Activated CD4-positive, alpha-beta T cell treated with anti-CD3 and anti-CD28 coated beads, Interleukin-2, amount 50 U/mL, for 48 hours (primary cell): Measurements from ENCODE around the gene PARD3.
A peak's percentile ranks its signal among the peaks of the same experiment; 100 is the strongest.
"Not testable (repeated sequence)": the region's sequence is repeated elsewhere in the genome, so short reads cannot be mapped to it uniquely, and the experiment has no call there.

Experiments used
- DNase-seq, 2 experiments: peaks; one replicate each; pipeline ENCODE4 v3.0.0-alpha.2; 2020

Gene PARD3

DNA sequence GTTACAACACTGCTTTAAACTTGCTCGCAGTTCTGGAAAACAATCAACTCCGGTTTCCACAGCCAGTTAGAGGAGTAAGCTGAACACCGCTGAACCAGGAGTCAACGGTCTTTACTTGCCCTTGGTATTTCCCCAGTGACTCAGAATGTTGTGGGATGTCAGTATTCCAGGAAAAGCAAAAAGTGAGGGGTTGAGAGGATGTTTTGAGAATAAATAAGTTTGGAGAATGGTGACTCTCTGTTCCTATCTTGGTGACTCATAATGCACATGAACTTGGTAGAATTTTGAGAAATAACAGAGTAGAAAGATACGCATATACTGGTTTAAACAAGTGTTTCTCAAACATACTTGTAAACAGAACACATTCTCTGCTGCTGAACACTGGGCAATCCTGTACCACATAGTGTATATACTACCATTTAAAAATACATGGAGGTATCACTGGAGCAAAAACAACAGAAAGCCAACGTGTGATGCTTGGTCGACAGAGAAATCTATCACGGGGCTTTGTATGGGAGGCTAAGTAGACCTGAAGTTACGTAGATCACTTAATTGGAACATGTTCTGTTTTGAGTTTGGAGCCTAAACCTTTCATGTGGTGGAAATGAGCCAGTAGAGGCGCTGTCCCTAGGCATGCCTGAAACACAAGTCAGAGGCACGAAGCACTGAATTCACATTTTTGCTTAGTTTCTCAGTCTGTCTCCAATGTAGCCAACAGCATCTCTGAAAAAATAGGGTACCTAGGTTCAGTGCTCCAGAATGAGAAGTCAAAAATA is 534.3 kb downstream of the PARD3 start:
- peak; percentile 1 to 4 for DNase-seq

DNA sequence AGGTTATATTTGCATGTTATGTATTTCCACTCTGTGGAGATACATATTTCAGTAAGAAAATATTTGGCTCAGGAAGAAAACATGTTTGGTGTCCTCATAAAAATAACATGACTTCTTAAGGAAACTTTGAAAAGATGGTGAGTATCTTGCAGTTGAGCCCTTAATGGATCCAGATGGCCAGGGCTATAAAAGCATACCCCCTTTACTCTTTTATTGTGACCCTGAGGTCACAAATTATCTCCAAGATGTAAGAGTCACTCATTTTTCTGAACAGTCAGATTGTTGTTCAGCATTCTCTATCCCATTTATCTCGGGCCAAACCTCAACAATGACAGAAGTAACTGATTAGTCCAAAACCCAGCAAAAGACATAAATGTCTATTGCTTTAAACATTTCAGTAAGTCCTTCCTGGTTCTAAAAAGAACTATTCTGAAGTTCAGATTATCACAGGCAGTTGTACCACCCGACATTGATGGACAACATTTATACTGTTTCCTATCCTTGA is 539.4 kb downstream of the PARD3 start:
- DNase-seq: no peak

DNA sequence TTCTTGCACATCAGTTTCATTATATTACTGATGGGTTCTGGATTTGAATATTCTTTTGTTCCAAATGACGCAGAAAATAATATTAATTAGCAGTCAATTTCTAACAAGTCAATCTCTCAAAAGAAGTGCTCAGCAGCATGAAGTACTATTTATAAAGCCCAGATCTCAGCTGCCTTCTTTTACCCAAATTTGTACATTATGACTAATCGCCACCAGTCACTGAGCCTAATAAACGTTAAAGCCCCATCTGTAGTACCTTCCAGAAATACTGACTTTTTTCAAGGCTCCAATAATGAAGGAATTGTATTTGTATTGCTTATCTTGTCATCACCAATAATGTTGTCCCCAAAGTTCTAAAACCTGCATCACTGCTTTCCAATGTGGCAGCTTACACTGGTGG is 540.2 kb downstream of the PARD3 start:
- no peak for DNase-seq

DNA sequence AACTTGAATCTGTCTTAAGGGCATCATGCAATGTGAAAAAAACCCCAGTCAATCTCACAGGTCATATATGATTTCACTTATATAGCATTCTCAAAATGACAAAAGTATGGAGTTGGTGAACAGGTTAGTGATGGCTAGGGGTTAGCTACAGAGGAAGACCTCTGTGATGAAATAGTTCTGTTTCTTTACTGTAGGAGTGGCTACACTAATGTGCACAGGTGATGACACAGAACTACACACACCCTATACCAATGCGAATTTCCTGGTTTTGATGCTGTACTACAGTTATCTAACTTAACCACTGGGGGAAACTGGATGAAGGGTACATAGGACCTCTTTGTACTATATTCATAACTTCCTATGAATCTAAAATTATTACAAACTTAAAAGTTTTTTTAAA is 541.8 kb downstream of the PARD3 start:
- no peak for DNase-seq

DNA sequence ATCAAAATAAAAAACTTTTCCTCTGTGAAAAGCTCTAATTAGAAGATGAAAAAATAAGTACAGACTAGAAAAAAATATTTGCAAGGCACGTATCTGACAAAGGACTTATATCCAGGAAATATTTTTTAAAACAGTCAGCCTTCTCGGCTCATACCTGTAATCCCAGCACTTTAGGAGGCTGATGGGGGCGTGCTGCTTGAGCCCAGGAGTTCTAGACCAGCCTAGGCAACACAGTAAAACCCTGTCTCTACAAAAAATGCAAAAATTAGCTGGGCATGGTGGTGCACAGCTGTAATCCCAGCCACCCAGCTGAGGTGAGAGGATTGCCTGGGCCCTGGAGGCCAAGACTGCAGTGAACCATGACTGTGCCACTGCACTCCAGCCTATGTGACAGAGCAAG is 542.8 kb downstream of the PARD3 start:
- DNase-seq: no peak

DNA sequence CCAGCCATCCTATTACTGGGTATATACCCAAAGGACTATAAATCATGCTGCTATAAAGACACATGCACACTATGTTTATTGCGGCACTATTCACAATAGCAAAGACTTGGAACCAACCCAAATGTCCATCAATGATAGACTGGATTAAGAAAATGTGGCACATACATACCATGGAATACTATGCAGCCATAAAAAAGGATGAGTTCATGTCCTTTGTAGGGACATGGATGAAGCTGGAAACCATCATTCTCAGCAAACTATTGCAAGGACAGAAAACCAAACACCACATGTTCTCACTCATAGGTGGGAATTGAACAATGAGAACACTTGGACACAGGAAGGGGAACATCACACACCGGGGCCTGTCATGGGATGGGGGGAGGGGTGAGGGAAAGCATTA is 546.7 kb downstream of the PARD3 start:
- not testable (repeated sequence) for DNase-seq

DNA sequence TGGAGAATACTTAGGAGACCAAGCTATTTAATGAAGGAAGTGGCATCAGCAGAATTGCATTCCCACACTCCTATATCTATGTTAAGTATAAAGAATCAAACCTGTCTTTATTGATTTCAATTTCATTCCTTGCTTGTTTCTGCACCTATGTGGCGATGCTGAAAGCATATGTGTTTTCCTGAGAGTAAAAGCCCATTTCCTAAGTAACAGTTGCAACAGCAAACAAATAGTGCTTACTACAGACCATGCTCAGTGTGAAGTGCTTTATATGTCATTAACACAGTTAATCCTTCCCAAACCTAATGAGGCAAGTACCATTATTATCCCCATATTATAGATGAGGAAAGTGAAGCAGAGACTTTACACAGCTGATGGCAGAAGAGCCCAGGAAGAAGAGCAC is 552.1 kb downstream of the PARD3 start:
- no peak for DNase-seq

DNA sequence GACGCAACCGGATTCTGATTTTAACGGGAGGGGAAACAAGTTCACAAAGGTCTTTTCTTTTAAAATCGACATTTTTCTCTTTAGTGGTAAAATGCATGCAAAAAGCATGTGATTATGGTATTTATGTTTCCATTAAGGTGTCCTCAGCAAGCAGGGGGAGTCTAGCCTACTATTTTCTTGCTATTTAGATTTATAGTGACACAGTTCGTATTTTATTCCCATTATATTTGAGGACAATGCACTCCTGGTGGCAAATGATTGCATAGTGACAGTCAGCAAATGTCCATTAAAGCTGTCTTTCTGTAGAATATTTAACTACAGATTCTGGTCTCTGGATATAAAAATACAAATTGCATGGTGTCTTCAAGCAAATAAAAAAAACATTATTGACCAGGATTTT is 554.2 kb downstream of the PARD3 start:
- no peak for DNase-seq

DNA sequence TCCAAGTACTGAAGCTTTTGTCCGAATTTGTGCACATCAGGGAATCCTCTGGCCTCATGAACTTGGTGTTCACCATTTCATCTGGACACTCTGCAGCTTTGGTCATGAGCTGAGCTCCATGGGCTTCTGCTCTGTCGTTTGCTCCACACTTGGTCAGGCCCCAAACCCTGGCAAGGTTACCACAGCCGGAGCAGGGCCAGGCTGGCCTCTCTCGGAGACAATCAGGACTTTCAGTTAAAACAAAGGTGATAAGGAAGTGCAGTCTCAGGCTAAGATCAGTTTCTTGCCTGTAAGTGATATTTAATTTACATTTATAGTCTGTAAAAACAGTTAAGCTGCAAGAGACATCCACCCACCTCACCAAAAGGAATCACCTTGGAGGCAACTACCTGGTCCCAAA is 558.9 kb downstream of the PARD3 start:
- DNase-seq: no peak

DNA sequence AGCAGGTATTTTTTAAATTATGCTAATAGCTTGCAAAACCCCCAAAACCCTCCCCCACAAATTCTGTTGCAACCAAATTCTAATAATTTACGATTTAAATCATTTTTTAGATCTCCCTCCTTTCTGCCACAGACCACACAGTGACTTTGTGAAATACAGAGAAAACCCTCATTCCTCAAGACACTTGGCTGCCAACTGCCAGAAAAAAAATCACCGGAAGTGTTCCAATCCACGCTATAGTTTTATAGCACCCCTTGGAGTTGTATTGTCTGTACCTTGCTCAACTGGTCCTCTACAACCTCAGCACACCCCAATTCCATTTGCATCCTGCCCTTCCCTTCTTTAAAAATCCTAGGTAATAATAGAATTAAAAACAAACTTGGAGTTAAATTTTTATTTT is 560.1 kb downstream of the PARD3 start:
- no peak for DNase-seq

DNA sequence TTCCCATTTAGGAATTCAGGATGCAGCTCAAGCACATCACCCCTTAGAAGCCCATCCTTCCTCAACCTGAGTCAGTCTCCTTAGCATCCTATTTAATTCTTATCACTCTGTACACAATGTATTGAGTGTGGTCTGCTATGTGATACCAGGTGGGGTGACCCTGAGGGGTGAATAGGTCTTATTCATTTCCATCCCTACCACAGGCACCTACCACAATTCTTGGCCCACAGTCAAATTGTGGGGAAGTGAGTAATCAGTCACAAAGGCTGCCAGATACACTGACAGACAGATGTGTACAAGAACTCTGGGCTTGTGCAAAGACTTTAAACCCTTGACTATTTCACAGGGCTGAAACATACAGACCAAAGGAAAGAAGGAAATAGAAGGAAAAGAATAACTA is 560.5 kb downstream of the PARD3 start:
- no peak for DNase-seq

DNA sequence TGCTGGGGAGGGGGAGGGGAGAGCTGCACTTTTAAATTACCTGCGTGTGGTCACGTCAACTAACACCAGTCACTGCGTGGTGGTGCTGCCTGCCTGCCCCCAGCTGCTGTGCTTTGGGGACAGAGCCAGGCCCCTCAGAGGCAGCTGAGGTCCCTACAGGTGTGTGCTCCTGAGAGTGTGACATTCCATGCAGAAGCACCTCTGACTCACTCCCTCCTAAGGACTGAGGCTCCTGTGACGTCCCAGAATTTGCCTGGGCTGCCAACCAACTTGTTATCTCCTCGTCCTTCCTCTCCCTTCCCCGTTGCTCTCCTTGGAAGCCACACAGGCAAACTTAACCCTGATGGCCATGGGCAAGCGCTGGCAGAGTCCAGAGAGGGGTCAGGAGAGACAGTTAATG is 563.0 kb downstream of the PARD3 start:
- no peak for DNase-seq

DNA sequence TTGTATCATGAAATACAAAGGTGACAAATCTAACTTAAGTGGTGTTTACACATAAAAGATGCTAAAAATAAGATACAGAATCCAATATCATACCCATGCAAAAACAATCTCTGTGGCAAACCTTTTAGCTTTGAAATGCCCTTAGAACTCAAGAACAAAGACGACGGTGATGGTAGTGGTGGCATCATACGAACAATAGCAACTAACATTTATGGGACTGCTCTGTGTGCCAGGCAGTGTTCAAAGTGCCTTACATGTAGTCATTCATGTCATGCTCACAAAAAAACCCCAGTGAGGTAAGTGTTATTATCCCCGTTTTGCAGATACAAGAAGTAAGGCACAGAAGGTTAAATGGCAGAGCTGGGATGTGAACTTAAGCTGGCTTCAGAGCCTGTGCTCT is 563.9 kb downstream of the PARD3 start:
- no peak for DNase-seq

DNA sequence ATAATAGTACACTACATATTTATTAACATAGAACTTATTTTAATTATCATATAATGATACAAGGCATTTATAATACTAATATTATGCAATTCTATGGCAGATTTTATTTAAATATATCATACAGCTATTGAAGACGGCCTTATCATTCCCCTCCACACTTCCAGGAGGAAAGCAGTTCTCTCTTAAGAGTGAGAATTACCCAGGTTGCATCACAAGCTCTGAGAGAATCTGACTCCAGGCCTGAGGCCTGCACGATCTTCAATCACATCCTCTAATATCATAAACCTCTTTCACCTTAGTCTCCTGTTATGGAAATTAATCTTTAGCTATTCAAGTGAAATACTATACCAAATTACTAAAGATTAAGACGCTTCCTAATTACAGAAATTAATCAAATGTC is 564.4 kb downstream of the PARD3 start:
- DNase-seq: no peak

DNA sequence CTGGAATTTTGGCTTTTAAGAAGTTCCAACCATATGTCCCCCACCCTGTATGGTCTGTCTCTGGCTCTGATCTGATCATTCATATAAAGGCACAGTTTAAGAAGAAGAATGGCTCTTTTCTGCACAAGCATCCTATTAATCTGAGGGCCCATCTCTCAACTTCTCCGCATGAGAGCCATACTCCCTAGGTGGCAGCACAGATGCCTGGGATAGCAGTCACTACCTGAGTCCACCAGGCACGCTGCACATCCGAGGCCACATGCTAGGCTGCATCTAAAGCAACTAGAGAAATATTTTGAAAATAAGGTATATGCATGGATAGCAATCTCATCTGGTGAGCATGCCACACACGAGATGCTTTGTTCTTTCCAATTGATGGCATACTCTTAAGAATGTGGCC is 565.5 kb downstream of the PARD3 start:
- no peak for DNase-seq

DNA sequence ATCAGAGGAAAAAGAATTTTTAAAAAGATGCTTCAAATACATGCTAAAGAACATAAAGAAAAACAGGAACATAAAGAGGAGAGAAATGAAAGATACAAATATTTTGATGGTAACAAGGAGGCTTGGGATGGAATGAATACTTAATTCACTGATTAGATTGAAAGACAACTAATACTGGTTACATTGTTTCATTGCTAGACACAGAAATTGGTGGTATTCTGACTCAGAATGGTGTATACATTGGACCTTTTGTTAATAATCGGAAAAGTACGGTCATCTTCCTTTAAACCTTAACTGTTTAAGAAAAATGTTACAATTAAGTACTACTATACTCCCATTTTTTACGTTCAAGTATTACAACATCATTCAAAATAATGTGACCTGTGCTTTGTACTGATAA is 567.5 kb downstream of the PARD3 start:
- no peak for DNase-seq

DNA sequence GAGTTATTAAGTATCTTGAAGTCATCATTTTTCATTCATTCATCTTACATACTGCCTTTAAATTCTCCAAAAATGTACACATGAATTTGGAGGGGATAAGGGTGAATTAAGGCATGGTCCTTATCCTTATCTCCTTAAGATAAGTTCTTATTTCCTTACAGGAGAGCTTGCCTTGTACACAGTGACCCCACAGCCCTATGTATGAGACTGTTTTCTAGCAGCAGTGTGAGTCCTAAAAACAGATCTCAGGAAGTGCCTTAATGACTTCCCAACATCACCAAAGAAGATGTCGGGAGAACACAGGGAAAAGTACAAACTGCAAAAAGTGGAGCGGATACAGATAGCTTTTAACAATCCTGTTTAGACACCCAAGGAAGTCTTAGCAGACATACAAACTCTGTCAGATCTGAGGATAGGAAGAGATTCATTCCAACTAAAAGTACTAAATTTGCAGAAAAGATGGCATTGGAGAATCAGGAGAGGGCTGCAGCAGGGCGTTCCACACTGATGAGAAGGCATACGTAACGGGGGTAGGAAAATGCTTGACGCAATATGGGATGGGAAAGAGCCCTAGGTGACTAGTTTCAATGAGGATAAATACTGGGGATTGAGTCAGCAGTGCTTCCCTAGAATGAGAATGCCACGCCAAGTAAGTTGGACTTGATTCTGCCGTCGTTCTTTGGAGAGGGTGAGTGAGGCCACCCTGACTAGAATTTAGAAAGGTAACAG is 570.2 kb downstream of the PARD3 start:
- DNase-seq: no peak

DNA sequence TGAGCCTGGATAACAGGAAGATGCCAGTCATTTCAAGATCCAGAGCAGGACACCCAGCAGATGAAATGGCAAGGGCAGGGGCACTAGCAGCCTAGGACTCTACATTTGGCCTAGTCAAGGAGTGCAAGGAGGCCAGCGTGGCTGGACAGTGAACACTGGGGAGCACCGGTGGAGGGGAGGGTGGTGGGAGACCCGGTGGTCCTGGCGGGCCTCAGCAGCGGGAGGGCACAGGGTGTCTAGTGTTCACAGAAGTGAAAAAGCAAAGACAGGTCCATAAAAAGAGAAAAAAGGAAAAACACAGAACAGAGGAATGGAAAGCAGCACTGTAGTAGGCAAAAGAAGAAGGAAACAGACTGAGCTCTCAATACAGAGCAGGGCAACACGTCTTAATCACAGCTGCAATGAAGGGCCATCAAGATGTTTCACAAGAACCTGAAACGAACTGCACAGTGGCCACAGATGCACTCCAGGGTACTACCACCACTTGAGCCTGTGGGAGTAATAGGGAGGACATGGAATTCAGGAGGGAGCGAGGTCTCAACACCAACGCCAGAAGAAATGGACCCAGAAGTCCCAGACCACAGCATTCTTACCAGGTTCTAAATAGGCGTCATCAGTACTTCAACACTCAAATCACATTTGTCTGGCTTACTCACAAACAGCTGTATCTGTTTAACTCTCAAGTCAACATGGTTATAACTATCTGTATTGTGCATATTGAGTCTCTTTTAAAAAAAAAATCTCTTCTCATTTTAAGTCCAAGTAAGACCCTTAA is 573.7 kb downstream of the PARD3 start:
- DNase-seq: no peak

DNA sequence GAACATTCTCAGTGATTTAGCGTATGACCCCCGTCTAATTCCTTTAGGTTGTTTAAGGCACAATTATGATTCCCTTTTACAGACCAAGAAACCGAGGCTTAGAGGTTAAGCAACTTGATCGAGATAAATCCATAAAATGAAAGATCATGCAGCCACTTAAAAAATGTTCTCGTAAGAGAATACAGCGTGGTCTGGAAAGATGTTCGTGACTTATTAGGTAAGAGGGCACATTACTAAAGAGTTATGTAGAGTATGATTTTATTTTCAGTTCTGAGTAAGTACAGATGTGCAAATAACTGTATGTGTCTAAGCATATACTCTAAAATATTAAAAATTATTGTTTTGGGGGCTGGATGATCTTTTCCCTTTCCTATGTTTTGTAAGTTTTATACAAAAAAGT is 575.1 kb downstream of the PARD3 start:
- DNase-seq: no peak

DNA sequence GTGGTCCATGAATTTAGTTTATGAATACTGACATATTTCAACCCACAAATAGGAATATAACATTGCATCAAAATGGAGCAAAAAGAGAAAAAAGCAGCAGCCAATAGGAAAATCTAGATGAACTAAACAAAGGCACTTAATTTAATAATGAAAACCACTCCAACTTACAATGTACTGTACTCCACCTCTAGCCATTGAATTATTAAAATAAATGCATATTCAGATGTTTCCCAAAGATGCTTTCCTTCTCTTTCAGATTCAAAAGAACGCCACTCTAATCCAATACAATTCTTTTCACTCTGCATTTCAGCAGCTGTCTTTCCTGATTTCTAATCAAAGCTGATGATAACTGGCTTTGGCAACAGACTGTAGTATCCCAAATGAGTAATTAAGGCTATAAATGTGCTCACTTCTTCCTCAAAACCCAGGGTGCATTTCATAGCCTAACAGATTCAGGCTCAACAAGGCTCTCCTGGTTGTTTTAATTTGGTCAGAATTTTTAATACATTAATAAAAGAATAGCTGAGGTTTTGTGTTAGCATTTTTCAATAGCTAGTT is 577.1 kb downstream of the PARD3 start:
- DNase-seq: no peak

DNA sequence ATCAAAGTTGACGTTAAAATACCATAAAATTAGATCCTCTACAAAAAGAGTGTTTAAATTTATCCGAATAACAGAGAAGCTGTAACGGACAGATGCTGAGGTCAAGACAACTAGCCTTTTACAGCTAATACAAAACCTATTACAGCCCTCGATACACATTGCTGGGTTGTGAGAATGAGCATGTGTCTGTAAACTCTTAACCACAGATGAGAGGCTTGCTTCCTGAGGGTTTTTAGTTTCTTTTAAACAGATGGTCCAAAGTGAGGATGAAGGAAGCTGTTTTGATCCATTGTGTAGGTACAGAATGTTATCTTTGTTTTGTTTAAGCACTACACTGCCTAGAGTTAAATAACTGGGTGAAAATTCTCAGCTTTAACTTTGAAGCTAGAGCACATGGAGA is 578.2 kb downstream of the PARD3 start:
- no peak for DNase-seq

DNA sequence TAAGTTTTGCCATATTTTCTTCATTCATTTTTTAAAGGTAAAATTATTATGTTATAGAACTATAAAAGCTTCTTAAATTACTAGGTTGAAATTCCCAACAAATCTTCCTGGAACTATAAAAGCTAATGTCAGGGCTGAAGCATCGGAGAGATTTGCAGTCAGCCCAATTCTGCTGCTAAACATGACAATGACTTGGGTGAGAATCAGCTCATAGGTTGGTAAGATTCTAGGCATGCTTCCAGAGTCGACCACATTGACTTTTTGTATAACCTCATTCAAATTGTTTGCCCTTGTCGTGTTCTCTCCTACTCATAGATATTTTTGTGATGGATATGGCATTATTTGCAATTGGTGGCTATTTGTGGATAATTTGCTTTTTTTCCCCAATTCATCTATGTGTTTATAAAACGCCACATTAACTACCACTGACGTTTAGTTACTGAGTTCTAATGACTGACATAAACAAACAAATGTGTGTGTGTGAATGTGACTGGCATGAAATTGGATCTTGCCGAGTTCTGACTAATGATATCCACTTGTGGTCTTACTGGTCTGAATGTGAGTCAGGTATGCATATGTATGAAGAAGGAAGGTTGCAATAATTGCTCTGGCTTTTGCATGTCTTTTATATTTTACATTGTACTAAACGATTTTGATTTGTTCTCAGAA is 579.8 kb downstream of the PARD3 start:
- DNase-seq: no peak

DNA sequence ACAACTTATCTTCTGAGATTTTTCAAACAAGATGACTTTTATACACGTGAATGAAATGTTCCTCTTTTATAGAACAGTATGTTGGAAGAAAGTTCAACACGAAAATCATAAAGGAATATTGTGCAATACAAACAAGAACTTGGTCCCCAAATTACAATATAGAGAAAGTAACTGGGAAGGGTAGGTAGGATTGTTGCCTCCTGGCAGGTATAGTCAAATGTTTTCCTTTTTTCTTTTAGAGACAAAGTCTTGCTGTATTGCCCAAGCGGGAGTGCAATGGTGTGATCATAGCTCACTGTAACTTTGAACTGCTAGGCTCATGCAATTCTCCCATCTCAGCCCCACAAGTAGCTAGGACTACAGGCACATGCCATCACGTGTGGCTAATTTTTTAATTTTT is 582.6 kb downstream of the PARD3 start:
- no peak for DNase-seq
